Fibroblast of skin of right quadriceps (primary cell): Measurements from ENCODE around the gene PRPF6.
A peak's percentile ranks its signal among the peaks of the same experiment; 100 is the strongest.

Source experiments
- DNase-seq: peaks from one replicate; pipeline ENCODE4 v3.0.0-alpha.2; 2013

Gene PRPF6

GRCh38 chr20:64037498-64038213 is 56.7 kb downstream of the PRPF6 start:
- no peak for DNase-seq

GRCh38 chr20:64038224-64038564 is 57.3 kb downstream of the PRPF6 start:
- DNase-seq = no peak

DNA sequence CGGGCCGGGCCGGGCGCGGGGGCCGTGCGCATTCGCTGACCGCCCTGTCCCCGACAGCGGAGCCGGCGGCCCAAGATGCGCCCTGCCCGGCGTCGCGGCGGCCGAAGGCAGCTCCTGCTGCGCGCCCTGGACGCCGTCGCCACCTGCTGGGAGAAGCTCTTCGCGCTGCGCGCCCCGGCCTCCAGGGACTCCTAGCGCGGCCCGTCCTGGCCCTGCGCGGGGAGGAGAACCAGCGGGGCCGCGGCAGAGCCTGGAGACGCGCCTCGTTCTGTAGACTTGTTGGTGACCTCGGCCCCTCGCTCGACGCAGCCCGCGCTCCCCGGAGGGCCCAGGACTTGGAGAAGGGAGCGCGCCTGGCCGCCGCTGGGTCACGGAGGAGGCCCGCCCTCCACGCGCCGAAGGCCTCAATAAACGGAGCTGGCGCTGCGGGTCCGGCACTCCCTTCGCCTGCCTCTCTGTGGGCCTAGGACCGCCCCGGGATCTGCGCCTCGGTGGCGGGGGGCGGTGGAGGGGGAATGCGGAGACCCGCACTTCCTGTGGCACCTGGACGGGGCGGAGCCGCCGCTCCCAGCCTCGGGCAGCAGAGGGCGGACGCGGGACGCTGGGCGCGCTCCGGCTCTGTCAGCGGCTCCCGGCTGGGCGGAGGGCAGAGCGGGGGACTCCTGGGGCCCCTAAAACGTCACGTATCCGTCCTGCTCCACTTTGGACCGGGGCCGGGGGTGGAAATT is 57.8 kb downstream of the PRPF6 start:
- peak; percentile 37 for DNase-seq

GRCh38 chr20:64039293-64040160 is 58.6 kb downstream of the PRPF6 start:
- no peak for DNase-seq

- no peak for DNase-seq
These were observed 59.5 kb downstream of the PRPF6 start for GRCh38 chr20:64040231-64041039.

DNA sequence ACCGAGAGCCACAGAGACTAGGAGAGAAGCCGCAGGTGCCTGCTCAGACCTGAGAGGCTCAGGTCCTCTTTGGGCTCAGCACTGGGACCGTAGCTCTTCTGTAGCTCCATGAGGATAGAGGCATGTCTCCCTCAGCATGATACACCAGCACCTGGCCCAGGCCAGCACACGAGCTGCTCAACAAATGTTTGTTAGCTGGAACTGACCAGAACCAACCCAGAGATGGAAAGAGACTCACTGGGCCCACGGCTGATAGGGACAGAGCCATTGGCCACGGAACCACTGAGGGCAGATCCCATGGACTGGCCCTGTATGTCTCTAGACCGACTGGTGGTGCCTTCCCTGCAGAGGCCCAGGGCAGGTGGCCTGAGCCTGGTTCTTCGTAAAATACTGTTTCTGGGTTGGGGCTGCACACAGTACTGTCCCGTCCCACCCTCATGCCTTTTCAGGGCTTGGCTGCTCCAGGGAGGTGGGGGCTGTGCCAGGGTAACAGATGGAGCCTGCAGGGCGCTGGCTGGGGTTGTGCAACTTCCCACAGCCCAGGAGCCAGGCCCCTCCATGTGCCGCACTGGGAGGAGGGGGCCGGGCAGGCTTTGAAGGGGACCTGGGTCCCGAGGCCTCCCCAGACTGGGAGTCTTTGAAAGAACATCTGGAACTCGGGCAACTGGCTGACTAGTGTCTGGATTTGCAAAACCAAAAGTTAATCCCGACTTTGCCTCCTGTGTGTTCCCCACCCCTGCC is 60.3 kb downstream of the PRPF6 start:
- no peak for DNase-seq

DNA sequence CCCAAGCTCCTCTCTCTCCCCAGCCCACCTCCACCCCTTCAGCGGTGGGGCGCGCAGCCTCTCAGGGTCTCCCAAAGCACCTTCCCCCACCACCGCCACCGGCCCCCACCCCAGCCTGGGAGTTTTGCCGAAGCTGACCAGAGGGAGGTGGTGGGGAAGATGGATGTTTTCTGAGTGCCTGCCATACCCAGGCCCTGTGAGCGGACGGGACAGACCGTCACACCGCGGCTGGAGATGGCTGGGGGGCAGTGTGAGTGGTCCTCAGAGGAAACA is 60.8 kb downstream of the PRPF6 start:
- DNase-seq = no peak

DNA sequence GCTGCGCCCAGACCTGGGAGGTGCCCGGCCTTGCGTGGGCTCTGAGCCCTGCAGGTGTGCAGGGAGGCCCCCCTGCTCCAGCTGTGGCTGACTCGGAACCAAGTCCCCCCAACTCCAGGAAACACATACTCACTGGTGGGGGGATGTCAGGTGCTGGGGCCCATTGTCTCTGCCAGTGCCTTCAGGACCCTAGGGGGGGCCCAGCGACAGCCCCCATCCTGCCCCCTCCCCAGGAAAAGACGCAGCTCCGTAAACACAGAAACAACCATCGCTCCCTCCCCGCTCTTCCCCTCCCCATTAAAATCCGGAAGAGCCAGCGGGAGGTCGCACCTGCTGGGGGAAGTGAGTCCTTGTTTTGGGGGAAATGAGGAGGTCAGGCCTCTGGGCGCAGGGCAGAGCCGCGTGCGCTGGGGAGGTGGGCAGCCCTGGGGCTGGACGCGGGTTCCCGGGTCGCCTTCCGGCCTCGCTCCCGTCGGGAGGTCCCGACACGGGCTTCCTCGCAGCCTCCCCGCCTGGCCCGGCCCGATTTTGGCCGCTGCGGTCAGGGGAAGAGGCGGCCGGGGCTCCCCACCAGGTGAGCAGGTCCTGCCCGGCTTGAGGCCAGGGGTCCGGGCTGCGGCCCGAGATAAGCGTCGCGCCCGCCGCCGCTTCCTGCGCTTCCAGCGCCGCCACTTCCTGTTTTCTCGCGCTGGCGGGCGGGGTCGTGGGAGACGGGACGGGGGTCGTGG is 61.3 kb downstream of the PRPF6 start:
- no peak for DNase-seq

GRCh38 chr20:64043768-64044167 is 62.8 kb downstream of the PRPF6 start:
- DNase-seq = no peak

DNA sequence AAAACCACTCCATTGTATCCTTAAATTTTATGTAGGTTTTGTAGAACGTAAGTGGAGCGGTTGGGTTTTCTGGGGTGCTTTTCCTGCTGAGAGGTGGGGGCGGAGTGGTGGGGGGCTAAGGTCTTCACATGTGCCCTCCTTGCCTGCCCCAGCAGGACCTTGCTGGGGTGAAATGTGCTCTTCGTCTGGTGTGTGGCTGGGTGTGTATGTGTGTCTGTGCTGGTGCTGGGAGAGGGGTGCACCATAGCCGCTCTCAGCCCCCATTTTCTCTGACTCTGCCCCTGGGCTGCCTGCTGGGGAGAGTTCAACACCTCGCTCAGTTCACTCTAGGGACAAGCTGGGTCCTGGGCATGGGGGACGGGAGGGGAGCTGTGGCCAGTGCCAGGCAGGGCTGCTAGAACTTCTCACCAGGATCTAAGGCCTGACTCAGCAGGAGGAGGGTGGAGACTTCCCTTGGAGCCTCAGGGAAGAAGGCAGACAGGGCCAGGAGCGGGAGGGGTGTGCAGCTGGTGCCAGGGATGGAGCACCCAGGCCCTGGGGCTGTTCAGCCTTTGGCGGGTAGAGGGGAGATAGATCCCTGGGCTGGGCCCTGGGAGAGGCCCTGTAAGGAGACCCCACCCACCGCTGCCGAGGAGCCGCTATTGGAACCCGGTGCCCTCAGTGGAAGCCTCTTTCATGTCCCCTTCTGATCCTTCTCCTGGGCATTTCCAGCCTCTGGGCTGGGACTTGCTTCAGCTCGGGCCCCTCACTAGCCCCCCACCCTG is 63.7 kb downstream of the PRPF6 start:
- peak; percentile 25 for DNase-seq

DNA sequence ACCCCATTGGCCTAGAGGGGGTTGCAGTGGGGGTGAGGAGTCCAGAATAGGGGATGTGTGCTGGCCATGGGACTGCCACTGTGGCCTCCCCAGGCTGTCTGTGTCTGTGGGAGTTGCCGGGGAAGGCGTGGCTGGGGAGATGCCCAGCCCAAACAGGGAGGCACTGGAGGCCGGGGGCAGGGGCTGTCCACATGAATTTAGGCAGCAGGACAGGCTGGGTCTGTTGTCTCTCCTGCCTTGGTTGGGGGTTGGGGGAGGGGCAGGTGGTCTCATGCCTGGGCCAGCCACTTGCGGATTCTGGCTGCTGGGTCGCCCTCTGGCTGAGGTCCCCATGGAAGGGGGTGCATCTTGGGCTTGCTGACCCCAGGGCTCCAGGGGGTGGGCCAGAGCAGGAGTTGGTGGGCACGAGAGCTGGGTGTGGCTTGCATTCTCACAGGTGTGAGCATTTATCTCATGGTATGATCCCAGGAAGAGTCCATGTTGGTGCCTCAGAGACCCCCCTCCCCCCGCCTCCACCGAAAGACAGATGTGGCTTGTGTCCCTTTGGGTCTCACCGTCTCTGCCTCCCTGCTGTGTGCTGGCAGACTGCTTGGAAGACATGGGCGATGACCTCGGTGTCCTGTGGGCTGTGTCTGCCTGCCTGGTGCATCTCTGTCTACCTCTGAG is 64.5 kb downstream of the PRPF6 start:
- no peak for DNase-seq

- no peak for DNase-seq
These were observed 66.1 kb downstream of the PRPF6 start for GRCh38 chr20:64047046-64047389.

GRCh38 chr20:64047968-64048401 is 67.1 kb downstream of the PRPF6 start:
- no peak for DNase-seq

GRCh38 chr20:64048402-64049044 is 67.6 kb downstream of the PRPF6 start:
- DNase-seq = no peak

DNA sequence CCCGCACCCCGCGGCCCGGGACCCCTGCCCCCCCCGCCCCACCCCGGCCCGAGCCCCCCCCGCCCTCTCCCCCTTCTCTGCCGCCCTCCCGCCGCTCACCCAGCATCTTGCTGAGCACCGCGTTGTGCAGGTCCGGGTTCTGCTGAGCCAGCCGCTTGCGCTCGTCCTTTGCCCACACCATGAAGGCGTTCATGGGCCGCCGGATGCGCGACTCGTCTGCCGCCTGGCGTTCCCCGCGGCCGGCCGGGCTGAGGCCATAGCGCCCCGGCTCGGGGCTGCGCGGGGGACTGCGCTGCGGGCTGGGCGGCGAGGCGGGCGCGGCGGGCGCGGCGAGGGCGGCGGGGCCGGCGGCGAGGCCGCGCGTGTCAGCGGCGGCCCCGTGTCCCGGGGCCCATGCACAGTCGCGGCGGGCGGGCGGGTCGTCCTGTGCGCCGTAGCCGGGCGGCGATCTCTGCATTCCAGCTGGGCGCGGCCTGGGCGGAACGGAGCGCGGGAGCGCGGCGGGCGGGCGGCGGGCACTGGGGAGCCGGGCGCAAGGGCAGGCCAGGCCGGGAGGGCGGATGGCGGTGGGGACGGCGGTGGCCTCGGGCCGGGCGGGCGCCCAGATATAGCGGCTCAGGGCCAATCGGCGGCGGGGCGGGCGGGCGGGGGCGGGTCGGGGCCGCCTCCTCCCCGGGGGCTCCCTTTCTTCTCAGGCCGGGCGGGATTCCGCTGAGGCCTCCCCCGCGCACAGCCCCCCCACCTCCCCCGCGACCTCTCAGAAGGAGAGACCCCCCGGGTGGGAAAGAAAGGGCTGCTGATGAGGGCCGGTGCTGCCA is 68.3 kb downstream of the PRPF6 start, which contains the start of gene SOX18:
TSS of gene SOX18 (minus strand) at position 580 of the 818 bp plus-strand sequence. CDS start at position 457, 123 bp downstream.
- DNase-seq = peak; percentile 24

- DNase-seq = no peak
These were observed 68.9 kb downstream of the PRPF6 start for GRCh38 chr20:64049878-64050260.

GRCh38 chr20:64050261-64051032 is 69.5 kb downstream of the PRPF6 start:
- DNase-seq = no peak

DNA sequence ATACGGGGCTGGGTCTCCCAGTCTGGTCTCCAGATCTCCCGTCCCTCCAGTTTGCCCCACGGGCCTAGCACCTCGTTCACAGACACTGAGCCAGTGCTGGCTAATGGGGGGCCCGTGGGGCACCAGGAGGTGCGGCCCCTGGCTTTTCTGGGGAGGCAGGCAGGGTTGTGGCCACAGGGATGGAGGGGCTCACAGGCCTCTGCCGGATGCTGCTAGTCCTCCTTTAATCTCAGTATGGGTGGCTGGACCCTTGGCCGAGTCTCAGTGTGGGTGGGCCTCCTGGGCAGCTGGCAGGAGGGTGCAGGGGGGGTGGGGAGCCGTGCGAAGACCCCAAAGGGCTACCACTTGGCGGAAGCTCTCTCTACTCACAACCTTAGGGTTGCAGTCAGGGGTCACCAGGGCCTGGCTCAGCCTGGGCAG is 70.1 kb downstream of the PRPF6 start:
- DNase-seq = no peak
